Fibroblast of gingiva (primary cell): ENCODE data around the gene ZDHHC8.

ENCODE experiments used
- DNase-seq: peaks from one replicate; pipeline ENCODE4 v3.0.0-alpha.2; 2011; ENCODE audit warnings: low read depth

The ZDHHC8 gene

GRCh38 chr22:20178915-20179227 is 47.3 kb downstream of the ZDHHC8 start:
- no peak for DNase-seq

GRCh38 chr22:20179455-20180244 is 48.0 kb downstream of the ZDHHC8 start:
- DNase-seq: no peak

GRCh38 chr22:20180245-20180630 is 48.6 kb downstream of the ZDHHC8 start:
- DNase-seq: no peak

GRCh38 chr22:20180640-20181039 is 49.0 kb downstream of the ZDHHC8 start:
- DNase-seq: no peak

- DNase-seq: no peak
Observed at GRCh38 chr22:20181194-20181883, 49.7 kb downstream of the ZDHHC8 start.

GRCh38 chr22:20181884-20182236 is 50.3 kb downstream of the ZDHHC8 start:
- no peak for DNase-seq

GRCh38 chr22:20182365-20182764 is 50.8 kb downstream of the ZDHHC8 start:
- DNase-seq: no peak

GRCh38 chr22:20183101-20183500 is 51.5 kb downstream of the ZDHHC8 start:
- DNase-seq: no peak

- no peak for DNase-seq
Observed at GRCh38 chr22:20183823-20184222, 52.2 kb downstream of the ZDHHC8 start.

- no peak for DNase-seq
Observed at GRCh38 chr22:20184501-20185165, 53.0 kb downstream of the ZDHHC8 start.

GRCh38 chr22:20185750-20186149 is 54.1 kb downstream of the ZDHHC8 start:
- no peak for DNase-seq

- no peak for DNase-seq
Observed at GRCh38 chr22:20186183-20186870, 54.7 kb downstream of the ZDHHC8 start.

GRCh38 chr22:20186871-20187546 is 55.4 kb downstream of the ZDHHC8 start:
- no peak for DNase-seq

GRCh38 chr22:20187777-20188566 is 56.4 kb downstream of the ZDHHC8 start:
- no peak for DNase-seq

GRCh38 chr22:20188567-20188877 is 56.9 kb downstream of the ZDHHC8 start:
- DNase-seq: no peak

GRCh38 chr22:20191000-20191515 is 59.5 kb downstream of the ZDHHC8 start:
- no peak for DNase-seq

GRCh38 chr22:20191803-20192202 is 60.2 kb downstream of the ZDHHC8 start:
- DNase-seq: no peak

GRCh38 chr22:20192293-20192971 is 60.8 kb downstream of the ZDHHC8 start:
- no peak for DNase-seq

- DNase-seq: no peak
Observed at GRCh38 chr22:20192972-20193760, 61.6 kb downstream of the ZDHHC8 start.
